Activated CD4-positive, CD25-positive, alpha-beta regulatory T cell treated with anti-CD3 and anti-CD28 coated beads, Interleukin-2, amount 50 U/mL, for 72 hours (primary cell): Measurements from ENCODE around the gene YWHAH.
A peak's percentile ranks its signal among the peaks of the same experiment; 100 is the strongest.
"Not testable (repeated sequence)": the region's sequence is repeated elsewhere in the genome, so short reads cannot be mapped to it uniquely, and the experiment has no call there.

Source experiments
- DNase-seq: peaks from one replicate; pipeline ENCODE4 v3.0.0; 2021

The YWHAH gene

DNA sequence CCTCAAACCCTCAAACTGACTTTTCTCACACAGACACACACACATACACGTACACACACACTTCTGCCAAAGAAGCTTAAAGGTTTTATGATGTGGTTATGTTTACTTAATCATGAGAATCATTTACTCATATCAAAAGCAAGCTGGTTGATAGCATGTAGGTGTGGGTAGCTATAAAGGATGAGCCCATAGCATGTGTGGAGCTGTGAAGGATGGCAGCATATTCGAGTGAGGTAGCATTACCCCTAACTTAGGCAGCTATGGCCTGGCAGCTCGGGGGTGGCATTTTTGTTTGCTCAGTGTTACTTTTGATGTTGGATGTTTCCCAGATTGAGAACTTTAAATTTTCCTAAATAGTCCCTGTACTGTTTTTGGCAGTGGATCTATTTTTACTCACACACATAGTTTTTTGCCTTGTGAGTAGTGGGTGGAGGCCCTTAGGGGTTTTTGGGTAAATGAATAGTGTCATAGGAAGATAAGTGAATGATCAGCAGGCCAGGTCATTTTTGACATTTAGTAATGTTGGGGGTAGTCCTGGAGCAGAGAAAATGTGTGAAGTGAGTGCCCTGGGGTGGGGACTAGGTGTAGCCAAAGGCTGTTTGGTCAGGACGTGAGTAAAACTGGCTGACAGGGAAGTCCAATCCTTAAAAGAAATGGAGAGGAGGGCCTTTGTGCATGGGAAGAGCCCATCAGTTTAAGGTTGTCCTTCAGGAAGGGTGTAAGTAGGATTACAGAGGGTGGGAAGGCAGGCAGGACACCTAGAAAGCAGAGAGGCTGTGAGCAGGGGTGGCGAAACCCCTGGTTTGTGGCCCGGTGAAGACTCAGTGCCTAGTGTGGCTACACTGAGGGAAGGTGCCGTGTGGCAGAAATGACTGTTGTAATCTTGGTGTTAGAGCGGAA, 7.1 kb downstream of the YWHAH start:
- no peak for DNase-seq

DNA sequence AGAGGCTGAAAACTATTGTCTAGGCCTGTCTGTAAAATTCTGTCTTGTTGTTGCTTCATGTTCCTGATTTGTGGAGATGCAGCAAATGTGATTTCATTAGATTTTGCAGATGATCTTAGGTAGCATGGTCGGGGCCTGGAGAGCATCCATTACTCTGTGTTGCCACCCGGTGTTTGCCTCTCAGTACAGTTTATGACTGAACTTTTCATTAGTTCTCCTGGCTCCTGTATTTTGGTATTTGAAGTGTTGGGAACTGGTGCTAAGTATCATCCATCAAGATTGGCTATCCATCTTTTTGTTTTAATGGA, 7.7 kb downstream of the YWHAH start:
- DNase-seq = no peak

DNA sequence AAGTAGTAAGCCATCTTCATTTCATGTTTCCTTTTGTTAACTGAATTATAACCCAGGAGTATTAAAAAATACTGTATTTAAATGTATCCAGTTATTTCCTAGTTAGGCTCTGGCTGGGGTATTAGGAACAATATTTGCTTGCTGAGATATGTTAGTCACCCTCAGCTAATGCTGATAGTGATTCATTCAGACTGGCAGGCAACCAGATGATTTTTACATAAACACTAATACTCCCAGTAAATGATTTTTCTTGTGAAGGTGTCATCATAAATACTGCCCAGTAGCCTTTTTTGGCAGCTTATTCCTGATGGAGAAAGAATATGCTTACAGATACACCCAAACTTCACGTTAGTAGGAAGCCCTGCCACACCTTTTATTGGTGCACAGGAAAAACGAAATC, 8.1 kb downstream of the YWHAH start:
- DNase-seq = no peak

DNA sequence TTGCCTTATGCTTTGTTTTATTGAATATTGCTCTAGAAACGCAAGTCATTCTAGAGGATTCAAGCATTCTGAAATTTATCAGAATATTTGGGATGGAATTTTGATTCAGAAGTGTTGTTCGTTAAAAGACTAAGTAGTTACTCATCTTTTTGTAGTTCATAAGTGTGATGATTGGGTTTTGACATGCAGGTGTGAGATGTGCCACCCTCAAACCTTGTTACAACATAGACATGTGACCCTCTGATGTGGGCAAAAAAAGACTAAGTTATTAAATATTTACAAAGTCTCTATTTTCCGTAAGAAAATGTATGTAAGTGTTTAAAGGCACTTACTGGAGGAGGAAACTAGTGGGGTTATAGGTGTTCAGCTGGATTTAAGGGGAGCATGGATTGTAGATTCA, 8.9 kb downstream of the YWHAH start:
- DNase-seq = no peak

DNA sequence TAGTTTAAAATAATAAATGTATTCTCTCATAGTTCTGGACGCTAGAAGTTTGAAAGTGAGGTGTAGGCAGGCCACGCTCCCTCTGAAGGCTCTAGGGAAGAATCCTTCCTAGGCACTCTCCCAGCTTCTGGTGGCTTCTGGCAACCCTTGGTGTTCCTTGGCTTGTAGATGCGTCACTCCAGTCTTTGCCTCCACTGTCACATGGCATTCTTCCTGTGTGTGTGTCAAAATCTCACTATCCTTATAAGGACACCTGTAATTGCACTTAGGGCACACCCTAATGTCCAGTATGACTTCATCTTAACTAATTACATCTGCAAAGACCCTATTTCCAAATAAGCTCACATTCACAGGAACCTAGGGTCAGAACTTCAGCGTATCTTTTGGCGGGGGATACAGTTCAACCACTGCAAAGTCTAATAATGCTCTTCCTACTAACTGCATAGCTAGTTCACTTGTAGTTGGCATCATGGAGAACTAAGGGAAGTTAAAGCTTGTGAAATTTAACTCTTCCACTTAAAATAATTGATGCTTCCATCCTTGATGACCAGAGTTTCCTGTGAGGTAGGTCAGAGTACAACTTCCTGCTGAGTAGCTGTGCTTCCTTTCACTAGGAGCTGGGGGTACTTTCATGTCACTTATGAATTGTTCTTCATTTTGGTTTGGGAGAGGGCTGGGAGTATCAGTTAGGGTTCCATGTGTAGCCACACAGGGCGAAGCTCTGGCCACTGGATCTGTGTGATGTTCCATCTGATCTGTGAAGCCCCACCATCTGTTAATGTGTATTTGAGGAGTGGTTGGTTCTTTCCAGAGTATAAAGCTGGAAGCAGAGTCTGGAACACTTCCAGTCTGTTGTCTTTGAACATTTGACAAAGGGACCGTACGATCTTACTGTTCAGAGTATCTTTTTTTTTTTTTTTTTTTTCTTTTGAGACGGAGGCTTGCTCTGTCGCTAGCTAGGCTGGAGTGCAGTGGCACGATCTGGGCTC, 10.5 kb downstream of the YWHAH start:
- no peak for DNase-seq

DNA sequence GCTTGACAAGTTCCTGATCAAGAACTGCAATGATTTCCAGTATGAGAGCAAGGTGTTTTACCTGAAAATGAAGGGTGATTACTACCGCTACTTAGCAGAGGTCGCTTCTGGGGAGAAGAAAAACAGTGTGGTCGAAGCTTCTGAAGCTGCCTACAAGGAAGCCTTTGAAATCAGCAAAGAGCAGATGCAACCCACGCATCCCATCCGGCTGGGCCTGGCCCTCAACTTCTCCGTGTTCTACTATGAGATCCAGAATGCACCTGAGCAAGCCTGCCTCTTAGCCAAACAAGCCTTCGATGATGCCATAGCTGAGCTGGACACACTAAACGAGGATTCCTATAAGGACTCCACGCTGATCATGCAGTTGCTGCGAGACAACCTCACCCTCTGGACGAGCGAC, 12.0 kb downstream of the YWHAH start:
- DNase-seq = no peak

DNA sequence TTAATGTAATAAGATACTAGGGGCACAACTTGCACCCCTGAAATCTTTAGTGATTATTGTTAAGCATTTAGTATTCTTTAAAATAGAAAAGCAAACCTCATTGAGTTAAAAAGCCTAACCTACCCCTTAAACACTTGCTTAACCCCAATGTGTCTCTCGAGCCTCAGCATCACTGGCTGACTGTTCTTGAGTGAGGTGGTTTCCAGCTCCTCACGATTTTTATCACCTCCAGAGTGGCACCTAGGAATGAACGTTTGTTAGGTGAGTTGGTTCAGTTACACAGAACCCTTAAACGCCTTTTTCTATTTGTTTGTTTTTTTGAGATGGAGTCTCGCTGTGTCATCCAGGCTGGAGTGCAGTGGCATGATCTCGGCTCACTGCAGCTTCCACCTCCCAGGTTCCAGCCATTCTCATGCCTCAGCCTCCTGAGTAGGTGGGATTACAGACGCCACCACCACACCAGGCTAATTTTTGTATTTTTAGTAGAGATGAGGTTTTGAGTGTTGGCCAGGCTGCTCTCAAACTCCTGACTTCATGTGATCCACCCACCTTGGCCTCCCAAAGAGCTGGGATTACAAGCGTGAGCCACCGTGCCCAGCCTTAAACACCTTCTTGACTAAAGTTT, 13.7 kb downstream of the YWHAH start:
- DNase-seq = no peak

DNA sequence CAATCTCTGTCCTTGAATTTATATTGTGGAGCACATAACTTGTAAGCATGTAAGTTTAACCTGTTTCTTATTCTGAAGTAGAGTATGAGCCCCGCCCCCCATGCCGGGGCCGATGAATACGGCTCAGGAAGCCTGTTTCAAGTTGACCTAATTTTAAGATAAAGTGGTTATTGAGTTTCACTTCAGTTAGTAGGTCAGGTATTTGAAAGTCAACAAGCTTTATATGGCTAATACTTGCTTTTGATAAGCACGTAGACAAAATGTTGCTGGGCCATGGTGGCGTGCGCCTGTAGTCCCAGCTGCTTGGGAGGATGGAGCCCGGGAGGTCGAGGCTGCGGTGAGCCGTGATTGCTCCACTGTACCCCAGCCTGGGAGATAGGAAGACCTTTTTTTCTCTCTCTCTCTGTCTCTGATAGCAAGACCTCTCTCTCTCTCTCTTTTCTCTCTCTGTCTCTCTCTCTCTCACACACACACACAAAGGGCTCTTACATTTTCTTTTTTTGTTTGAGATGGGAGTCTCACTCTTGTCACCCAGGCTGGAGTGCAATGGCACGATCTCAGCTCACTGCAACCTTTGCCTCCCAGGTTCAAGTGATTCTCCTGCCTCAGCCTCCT, 14.4 kb downstream of the YWHAH start:
- no peak for DNase-seq

DNA sequence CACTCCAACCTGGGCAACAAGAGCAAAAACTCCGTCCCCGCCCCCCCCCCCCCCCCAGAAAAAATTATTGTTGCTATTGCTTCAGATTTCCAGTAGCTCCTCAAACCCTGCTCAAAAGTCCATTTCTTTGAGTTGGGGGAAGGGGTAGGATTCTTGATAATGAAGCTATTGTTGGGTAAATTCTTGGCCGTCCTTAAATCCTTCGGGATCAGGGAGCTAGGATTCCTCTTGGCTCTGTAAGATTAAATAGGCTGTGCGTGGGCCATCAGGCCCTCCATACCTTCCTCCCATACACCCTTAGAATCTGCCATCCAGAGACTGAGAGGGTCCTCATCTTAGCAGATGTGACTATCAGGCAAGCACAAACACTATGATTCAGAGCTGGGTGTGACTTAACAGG, 16.4 kb downstream of the YWHAH start:
- DNase-seq = no peak

DNA sequence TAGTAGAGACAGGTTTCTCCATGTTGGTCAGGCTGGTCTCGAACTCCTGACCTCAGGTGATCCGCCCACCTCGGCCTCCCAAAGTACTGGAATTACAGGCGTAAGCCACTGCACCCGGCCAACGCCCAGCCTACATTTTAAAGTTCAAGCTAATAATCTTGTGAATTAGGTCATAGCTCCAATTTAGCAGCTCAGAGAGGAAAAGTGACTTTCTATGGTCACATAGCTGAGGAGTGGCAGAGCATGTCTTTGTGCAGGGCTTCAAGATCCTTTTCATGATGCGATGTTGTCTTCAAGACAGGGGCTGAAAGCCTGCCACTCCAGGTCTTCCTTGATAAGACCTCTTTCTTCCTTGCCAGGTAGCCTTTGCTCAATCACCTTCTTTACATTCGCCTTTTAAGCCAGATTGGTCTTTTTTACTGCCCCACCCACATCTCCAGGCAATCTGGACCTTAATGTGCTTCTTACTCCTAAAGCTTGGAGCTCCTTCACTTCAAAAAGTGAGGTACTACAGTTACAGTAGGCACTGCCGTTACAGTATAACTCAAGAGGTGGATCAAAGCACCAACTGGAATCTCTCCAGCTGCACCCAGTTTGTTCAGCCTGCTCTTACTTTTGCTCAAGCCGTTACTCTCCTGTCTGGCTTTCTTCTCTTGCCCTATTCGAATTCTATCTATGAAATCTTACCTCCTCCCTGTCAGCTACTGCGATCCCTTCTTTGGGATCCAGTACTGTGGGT, 18.2 kb downstream of the YWHAH start:
- DNase-seq = no peak

DNA sequence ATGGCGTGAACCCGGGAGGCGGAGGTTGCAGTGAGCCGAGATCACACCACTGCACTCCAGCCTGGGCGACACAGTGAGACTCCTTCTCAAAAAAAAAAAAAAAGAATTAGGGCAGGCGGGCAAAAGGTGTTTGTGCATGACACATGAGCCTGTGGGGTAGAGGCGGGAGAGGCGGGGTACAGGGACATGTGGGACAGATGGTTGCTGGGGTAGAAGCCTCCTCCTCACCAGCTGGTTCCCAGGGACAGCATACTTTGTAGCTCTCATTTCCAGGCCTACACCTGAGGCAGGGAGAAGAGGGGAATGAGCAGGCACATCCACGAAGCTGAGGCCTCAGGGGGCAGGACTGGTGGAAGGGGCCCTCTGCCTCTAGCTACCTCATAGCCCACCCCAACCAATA, 23.7 kb downstream of the YWHAH start:
- DNase-seq = no peak

DNA sequence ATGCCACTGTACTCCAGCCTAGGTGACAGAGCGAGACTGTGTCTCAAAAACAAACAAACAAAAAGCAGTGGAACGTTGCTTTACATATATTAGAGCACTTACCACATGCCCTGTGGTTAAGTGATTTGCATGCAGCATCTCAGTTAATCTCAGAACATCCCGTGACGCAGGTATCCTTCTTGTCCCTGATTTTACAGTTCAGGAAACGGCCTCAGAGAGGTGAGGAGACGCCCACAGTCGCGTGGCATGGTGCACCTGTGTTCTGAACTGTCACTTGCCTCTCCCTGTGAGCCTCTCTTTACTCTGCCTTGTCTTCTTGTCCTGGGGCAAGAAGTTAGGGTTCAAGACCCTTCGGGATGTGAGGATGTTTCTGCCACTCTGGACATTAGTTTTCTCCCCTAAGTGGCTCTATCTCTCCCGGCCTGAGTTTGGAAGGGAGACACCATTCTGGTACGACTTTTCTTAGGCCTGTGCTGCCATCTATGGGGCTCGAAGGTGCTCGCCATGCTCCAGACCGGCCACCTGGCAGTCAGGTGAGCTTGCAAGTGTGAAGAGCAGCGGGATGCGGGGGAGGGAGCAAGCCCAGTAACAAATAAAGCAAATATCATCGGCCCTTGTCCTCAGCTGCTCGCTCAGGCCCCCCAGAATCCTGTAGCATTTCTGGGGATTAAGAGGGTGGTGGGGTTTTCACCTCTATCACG, 25.6 kb downstream of the YWHAH start:
- DNase-seq = peak; percentile 49

DNA sequence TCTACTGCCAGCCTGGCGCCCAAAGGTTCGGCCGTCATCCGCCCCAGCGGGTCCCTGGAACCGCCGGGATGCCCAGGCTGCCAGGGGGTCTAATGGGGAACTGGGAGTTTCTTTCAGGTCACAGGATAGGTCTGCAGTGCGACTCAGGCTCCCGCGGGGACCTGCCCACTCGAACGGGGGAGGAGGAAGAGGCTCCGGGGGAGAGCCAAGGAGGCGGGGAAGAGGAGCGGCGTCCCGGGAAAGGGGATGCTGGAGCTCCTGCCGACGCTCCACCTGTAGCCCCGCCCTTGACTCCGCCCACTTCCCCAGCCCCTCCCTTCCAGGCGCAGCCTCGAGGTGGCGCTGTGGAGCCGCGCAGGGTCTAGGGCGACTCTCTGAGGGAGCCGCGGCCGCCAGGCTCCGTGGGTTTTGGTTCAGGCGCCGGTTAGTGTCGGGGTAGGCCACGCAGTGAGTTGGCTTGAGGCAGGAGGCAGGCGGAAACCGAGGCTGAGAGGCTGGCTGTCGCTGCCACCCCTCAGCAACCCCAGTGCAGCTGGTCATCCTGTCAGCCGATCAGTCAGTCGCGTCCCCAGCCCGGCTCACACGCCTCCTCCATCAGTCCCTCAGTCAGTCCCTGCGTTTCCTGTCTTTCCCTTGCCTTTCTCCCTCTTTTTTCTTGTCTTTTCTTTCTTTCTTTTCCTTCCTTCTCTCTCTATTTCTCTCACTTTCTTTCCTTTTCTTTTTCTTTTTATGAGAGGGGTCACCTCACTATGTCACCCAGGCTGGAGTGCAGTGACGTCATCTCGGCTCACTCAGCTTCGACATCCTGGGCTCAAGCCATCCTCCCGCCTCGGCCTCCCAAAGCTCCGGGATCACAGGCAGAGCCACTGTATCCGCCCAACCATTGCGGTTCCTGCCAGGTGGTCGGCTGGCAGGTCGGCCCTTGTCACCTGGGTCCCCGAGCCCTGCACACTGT, 26.4 kb downstream of the YWHAH start:
- DNase-seq = peak; percentile 96

DNA sequence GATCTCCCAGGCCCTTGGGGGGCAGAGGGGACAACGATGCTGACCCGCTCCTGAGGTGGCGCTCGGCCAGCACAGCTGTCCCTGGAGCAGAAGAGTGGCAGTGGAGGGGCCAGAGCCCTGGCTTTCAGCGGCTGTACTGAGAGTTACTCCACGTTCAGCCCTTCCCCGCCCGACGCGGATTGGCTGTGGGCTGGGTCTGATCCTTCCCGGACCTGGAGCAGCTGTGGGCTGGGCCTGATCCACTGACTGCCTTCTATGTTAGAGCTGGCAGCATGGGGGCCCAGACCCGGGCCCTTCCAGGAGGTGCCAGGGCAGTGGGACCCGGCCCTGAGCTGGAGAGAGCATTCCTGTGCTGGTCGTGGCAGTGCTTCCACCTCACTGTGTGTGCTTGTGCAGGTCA, 27.8 kb downstream of the YWHAH start:
- no peak for DNase-seq

DNA sequence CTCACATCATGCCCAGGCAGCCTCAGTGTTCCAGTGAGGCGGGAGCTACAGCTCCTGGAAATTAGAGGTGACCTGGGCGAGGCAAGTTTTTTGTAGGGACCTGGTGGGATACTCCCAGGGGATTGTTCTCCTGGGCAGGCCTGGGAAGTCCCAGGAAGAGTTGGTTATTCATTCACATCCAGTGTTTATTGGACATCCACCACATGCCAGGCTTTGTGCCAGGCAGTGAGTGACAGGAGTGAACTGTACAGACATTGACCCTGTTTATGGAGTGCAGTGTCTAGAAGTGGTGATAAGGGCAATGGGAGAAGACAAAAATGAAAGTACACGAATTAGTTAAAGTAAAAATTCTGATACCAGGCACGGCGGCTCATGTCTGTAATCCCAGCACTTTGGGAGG, 29.4 kb downstream of the YWHAH start:
- no peak for DNase-seq

DNA sequence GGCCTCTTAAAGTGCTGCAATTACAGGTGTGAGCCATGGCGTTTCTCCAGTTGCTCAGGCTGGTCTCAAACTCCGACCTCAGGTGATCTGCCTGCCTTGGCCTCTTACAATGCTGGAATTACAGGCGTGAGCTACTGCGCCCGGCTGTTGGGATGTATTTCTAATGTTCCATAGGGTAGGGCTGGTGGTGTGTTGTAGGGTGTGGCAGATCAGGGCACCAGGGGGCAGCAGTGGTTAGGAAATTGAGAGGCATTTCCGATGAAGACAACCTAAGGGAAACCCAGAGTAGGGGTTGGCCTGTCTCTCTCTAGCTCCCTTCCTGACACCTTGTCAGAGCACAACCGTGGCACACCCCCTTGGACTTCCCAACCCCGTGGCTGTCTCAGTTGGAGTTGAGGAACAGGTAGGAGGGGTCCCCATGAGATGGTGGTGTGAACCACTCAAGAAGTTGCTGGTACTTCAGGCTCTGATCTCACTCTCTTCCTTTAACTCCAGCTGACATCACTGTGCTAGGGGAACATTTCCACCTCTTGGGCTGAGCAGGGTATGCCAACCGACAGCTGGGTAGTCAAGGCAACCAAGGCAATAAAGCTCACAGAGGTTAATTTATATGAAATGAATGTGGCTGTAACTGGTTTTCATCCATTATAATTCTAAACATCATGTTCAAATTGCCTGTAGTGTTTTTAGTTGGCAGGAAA, 33.0 kb downstream of the YWHAH start:
- DNase-seq = peak; percentile 83

DNA sequence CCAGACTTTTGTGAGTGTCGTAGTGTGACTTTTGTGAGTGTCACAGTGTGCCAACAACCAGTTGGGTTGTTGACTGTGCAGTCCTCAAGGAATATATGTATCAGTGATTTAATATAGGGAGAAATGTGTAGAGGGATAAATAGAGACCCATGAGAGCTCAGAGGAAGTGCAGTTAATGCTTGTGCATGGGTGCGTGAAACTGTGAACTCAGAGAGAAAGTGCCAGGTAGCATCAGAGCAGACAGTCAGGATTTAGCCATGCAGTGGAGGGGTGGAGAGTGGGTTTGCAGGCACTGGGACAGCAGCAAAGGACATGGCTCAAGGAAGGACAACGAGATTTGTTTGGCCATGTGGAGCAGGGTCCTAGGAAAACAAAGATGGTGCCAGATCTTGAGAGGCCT, 33.6 kb downstream of the YWHAH start:
- no peak for DNase-seq

DNA sequence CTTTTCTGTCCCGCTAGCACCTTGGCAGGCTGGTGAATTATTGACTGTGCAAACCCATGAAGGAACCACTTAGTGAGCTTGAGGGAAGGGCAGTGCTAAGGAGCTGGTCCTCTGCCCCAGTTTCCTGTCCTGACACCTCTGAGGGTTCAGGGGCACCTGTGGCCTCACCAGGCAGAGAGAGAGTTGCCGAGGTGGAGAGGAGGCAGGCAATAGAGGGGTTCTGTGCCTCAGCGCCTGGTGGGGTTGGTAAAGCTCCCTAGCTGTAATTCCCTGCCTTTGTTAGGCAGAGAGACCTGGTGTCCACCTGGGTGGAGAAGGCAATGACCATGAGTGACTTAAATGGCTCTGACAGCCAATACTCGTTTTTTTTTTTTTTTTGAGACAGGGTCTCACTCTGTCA, 36.3 kb downstream of the YWHAH start:
- DNase-seq = no peak

DNA sequence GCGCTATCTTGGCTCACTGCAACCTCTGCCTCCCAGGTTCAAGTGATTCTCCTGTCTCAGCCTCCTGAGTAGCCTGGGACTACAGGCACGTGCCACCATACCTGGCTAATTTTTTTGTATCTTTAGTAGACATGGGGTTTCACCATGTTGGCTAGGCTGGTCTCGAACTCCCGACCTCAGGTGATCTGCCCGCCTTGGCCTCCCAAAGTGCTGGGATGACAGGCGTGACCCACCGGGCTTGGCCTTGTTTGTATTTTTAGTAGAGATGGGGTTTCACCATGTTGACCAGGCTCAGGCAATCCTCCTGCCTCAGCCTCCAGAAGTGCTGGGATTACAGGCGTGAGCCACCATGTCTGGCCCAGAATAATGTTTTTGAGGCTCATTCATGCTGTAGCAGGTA, 37.6 kb downstream of the YWHAH start:
- not testable (repeated sequence) for DNase-seq
